T-helper 17 cell (primary cell): Measurements from ENCODE around the gene C10orf143. TPM values are rescaled to one million over a fixed set of nuclear protein-coding genes. Genes with fewer than 3 reads are reported as not detected.

Experiments
- ATAC-seq: fragments of 150-1000 bp; cut with Tn5 transposase; 2 replicates; pipeline ENCODE4 v1.10.0; 2021; ENCODE audit warnings: mild to moderate bottlenecking, moderate library complexity
- DNase-seq, 3 donors: peaks; one replicate each; pipeline versions ENCODE4 v3.0.0 to v3.0.0-alpha.2; 2020 to 2021
- H3K9me3 ChIP-seq: one replicate; pipeline ENCODE4 v1.7.0; 2013; ENCODE audit warnings: low read length, mild to moderate bottlenecking; ENCODE audit not compliant: control insufficient read depth, poor library complexity, severe bottlenecking
- H3K27ac Mint-ChIP-seq: one replicate; pipeline ENCODE4 v1.8.0; 2022; ENCODE audit warnings: mild to moderate bottlenecking, moderate library complexity, mixed read lengths
- H3K27me3 Mint-ChIP-seq: one replicate; pipeline ENCODE4 v1.8.0; 2022; ENCODE audit warnings: mixed read lengths
- H3K36me3 Mint-ChIP-seq: one replicate; pipeline ENCODE4 v1.8.0; 2022; ENCODE audit warnings: low read depth, mixed read lengths
- H3K4me1 Mint-ChIP-seq: one replicate; pipeline ENCODE4 v1.8.0; 2022; ENCODE audit warnings: mild to moderate bottlenecking, mixed read lengths
- H3K4me3 Mint-ChIP-seq: one replicate; pipeline ENCODE4 v1.8.0; 2022; ENCODE audit warnings: mild to moderate bottlenecking, moderate library complexity, mixed read lengths
- total RNA-seq, 4 donors: library from RNA in 2 of 4; stranded (reverse) in 2 of 4; gene quantifications; one replicate each; pipeline ENCODE4 v1.2.3 and lab custom pipeline; 2022 to 2026

Gene C10orf143
- total RNA-seq, 2 donors from 2014 or later = 5.0 to 5.5 TPM

GRCh38 chr10:130044067-130045061 lies 66.3 kb downstream of the C10orf143 start:
- H3K36me3 Mint-ChIP-seq = peaks cover 2% of the 10 kb centered on the region
- peaks cover 3% of the 10 kb centered on the region for H3K4me1 Mint-ChIP-seq
- ATAC-seq = no peak
- no peaks in the 10 kb centered on the region for H3K9me3 ChIP-seq
- no peak overlapping the region for H3K4me3 Mint-ChIP-seq
- no peak for DNase-seq
- H3K27me3 Mint-ChIP-seq = peaks cover 20% of the 10 kb centered on the region
- no peak overlapping the region for H3K27ac Mint-ChIP-seq

GRCh38 chr10:130043491-130043890 lies 67.1 kb downstream of the C10orf143 start:
- no peaks in the 10 kb centered on the region for H3K9me3 ChIP-seq
- H3K36me3 Mint-ChIP-seq = peaks cover 2% of the 10 kb centered on the region
- no peak overlapping the region for H3K4me3 Mint-ChIP-seq
- ATAC-seq = no peak
- no peak overlapping the region for H3K27ac Mint-ChIP-seq
- H3K4me1 Mint-ChIP-seq = peaks cover 3% of the 10 kb centered on the region
- no peak for DNase-seq
- peaks cover 23% of the 10 kb centered on the region for H3K27me3 Mint-ChIP-seq

GRCh38 chr10:130042381-130042780 lies 68.2 kb downstream of the C10orf143 start:
- H3K4me1 Mint-ChIP-seq = peaks cover 3% of the 10 kb centered on the region
- ATAC-seq = no peak
- H3K27ac Mint-ChIP-seq = no peak overlapping the region
- H3K36me3 Mint-ChIP-seq = peaks cover 2% of the 10 kb centered on the region
- no peaks in the 10 kb centered on the region for H3K9me3 ChIP-seq
- peaks cover 32% of the 10 kb centered on the region for H3K27me3 Mint-ChIP-seq
- H3K4me3 Mint-ChIP-seq = no peak overlapping the region
- no peak for DNase-seq

GRCh38 chr10:130041451-130042371 lies 68.9 kb downstream of the C10orf143 start:
- no peaks in the 10 kb centered on the region for H3K9me3 ChIP-seq
- Mint-ChIP-seq H3K4me1 (peaks cover 3% of the 10 kb centered on the region), H3K27me3 (peaks cover 33% of the 10 kb centered on the region), H3K4me3 (no peak overlapping the region), H3K27ac (no peak overlapping the region), H3K36me3 (peaks cover 2% of the 10 kb centered on the region)
- DNase-seq = no peak
- no peak for ATAC-seq

GRCh38 chr10:130040817-130041330 lies 69.8 kb downstream of the C10orf143 start:
- H3K27ac Mint-ChIP-seq = no peak overlapping the region
- peaks cover 34% of the 10 kb centered on the region for H3K27me3 Mint-ChIP-seq
- ATAC-seq (no peak), DNase-seq (no peak)
- no peak overlapping the region for H3K4me3 Mint-ChIP-seq
- peaks cover 2% of the 10 kb centered on the region for H3K36me3 Mint-ChIP-seq
- H3K9me3 ChIP-seq = no peaks in the 10 kb centered on the region
- H3K4me1 Mint-ChIP-seq = peaks cover 3% of the 10 kb centered on the region

GRCh38 chr10:130040351-130040750 lies 70.3 kb downstream of the C10orf143 start:
- peaks cover 3% of the 10 kb centered on the region for H3K4me1 Mint-ChIP-seq
- H3K9me3 ChIP-seq = no peaks in the 10 kb centered on the region
- H3K27ac Mint-ChIP-seq = no peak overlapping the region
- H3K36me3 Mint-ChIP-seq = peaks cover 2% of the 10 kb centered on the region
- H3K4me3 Mint-ChIP-seq = no peak overlapping the region
- no peak for ATAC-seq
- DNase-seq = no peak
- peaks cover 39% of the 10 kb centered on the region for H3K27me3 Mint-ChIP-seq

- Mint-ChIP-seq H3K4me3 (no peak overlapping the region), H3K27ac (no peak overlapping the region), H3K36me3 (peaks cover 2% of the 10 kb centered on the region), H3K4me1 (peaks cover 3% of the 10 kb centered on the region), H3K27me3 (peaks cover 48% of the 10 kb centered on the region)
- DNase-seq = no peak
- no peaks in the 10 kb centered on the region for H3K9me3 ChIP-seq
- no peak for ATAC-seq
These were observed 71.5 kb downstream of the C10orf143 start for GRCh38 chr10:130039141-130039540.

- H3K4me1 Mint-ChIP-seq = peaks cover 3% of the 10 kb centered on the region
- H3K36me3 Mint-ChIP-seq = peaks cover under 1% of the 10 kb centered on the region
- no peak overlapping the region for H3K27ac Mint-ChIP-seq
- H3K27me3 Mint-ChIP-seq = peaks cover 48% of the 10 kb centered on the region
- H3K9me3 ChIP-seq = no peaks in the 10 kb centered on the region
- DNase-seq (no peak), ATAC-seq (no peak)
- H3K4me3 Mint-ChIP-seq = no peak overlapping the region
These were observed 72.0 kb downstream of the C10orf143 start for GRCh38 chr10:130038611-130039109.

- no peaks in the 10 kb centered on the region for H3K36me3 Mint-ChIP-seq
- no peaks in the 10 kb centered on the region for H3K9me3 ChIP-seq
- H3K4me3 Mint-ChIP-seq = no peak overlapping the region
- H3K4me1 Mint-ChIP-seq = peaks cover 3% of the 10 kb centered on the region
- H3K27me3 Mint-ChIP-seq = peaks cover 44% of the 10 kb centered on the region
- DNase-seq (no peak), ATAC-seq (no peak)
- H3K27ac Mint-ChIP-seq = no peak overlapping the region
These were observed 72.5 kb downstream of the C10orf143 start for GRCh38 chr10:130038019-130038555.

GRCh38 chr10:130037169-130037661 lies 73.4 kb downstream of the C10orf143 start:
- no peak for DNase-seq
- H3K4me1 Mint-ChIP-seq = no peaks in the 10 kb centered on the region
- H3K36me3 Mint-ChIP-seq = no peaks in the 10 kb centered on the region

GRCh38 chr10:130036296-130037065 lies 74.1 kb downstream of the C10orf143 start:
- ATAC-seq = no peak
- no peaks in the 10 kb centered on the region for H3K36me3 Mint-ChIP-seq

More at GRCh38 chr10:130037169-130037661, 73.4 kb downstream of the C10orf143 start:
- ATAC-seq = no peak
- H3K4me3 Mint-ChIP-seq = no peak overlapping the region
- peaks cover 44% of the 10 kb centered on the region for H3K27me3 Mint-ChIP-seq
- no peak overlapping the region for H3K27ac Mint-ChIP-seq
- no peaks in the 10 kb centered on the region for H3K9me3 ChIP-seq

GRCh38 chr10:130029209-130029608 lies 81.4 kb downstream of the C10orf143 start:
- peaks cover 17% of the 10 kb centered on the region for H3K27me3 Mint-ChIP-seq
- H3K4me3 Mint-ChIP-seq = no peak overlapping the region
- H3K4me1 Mint-ChIP-seq = no peaks in the 10 kb centered on the region
- H3K36me3 Mint-ChIP-seq = no peaks in the 10 kb centered on the region
- no peaks in the 10 kb centered on the region for H3K9me3 ChIP-seq
- no peak overlapping the region for H3K27ac Mint-ChIP-seq
- DNase-seq (no peak), ATAC-seq (no peak)

More at GRCh38 chr10:130036296-130037065, 74.1 kb downstream of the C10orf143 start:
- no peaks in the 10 kb centered on the region for H3K9me3 ChIP-seq
- peaks cover 44% of the 10 kb centered on the region for H3K27me3 Mint-ChIP-seq
- no peak overlapping the region for H3K4me3 Mint-ChIP-seq
- no peak for DNase-seq
- no peak overlapping the region for H3K27ac Mint-ChIP-seq
- no peaks in the 10 kb centered on the region for H3K4me1 Mint-ChIP-seq
